HG03558 (cell line): ENCODE results near the gene ZNF772.

Source experiments
- ATAC-seq: cut with Tn5 transposase; IDR thresholded peaks from one replicate; pipeline ENCODE4 v1.9.1; 2021; ENCODE audit warnings: moderate number of reproducible peaks; ENCODE audit not compliant: unreplicated experiment; ENCODE audit errors: extremely low read depth

The ZNF772 gene

GRCh38 chr19:57436417-57436816, 40.9 kb downstream of the ZNF772 start:
- ATAC-seq, result no peak

DNA sequence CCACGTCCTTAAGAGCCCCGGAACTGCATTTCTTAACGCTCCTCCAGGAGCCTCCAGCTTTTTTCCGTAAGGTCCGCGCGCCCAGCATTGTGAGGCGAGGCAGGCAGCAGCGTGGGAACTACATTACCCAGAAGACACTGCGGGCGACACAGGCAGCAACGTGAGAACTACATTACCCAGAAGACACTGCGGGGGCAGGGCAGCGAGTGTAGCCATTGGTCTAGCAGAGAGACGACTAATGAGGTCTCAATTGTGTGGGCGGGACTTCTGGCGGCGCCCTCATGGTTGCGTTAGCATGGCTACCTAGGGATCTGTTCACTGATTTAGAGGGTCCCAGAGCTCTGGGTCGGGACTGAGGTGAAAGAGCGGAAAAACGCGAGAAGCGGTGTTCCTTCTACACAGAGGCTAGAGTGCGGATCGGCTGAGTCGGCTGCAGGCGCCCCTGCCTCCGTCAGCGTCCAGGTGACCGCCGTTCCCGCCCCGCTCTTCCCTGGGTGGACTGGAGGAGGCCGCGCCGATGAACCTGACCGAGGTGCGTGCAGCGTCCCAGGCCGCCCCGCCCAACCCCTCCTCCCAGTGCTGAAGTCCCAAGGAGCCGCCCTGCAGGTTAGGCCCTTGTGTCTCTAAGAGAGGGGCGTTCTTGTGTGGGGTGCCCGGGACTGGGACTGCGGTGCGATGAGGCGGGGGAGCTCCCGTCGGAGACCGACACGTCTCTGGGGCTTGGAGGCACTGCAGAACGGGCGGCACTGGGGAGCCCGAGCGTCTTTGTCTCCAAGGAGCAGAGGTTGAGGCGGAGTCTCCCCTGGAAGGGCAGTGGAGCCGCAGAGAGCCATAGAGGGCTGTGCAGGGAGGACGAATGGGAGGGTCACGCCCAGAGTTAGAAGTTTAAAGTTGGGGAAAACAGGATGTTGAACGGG, 42.0 kb downstream of the ZNF772 start, which contains the start of gene ZNF749:
ZNF749 (plus strand) TSS at position 264 of the 917 bp plus-strand sequence; CDS start at position 518, 254 bp downstream.
- ATAC-seq, result peak; percentile 93

DNA sequence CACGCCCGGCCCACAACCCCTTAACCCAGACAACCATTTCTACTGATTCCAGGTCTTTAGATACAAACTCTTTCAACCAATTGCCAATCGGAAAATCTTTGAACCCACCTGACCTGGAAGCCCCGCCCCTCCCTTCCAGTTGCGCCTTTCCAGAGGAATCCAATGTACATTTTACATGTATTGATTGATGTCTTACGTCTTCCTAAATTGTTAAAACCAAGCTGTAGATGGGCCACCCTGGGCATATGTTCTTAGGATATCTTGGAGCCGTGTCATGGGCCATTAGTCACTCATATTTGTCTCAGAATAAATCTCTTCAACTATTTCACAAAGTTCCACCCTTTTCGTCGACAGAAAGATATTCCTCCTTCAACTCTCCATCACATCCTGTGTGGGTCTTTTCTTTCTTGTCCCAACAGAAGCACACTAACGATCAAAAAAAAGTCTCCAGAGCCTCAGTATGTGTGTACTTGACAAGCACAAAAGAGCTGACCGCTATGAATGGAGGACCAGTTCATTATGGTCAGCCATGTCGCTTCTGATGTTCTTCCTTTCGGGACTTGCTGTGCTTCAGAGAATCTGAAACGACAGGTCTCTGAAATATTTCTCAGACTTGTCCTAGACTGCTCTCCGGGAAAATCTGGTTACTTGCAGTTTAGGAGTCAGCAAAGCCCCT, 42.8 kb downstream of the ZNF772 start:
- ATAC-seq, result no peak

- no peak for ATAC-seq
Observed at GRCh38 chr19:57421037-57421436, 56.3 kb downstream of the ZNF772 start.

DNA sequence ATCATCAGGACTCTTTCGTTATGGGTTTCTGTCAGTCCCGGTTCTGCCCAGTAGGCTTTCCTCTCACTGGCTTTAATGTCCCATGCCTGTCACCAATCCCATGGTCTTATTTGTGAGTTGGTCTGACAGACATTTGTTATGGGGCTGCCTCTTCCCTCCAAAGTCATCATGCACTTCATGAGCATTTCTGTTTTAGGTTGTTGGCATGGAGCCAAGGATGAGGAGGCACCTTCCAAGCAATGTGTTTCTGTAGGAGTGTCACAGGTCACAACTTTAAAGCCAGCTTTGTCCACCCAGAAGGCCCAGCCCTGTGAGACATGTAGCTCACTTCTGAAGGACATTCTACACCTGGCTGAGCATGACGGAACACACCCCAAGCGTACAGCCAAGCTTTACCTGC, 57.9 kb downstream of the ZNF772 start:
- ATAC-seq, result no peak
